Karpas-422 (cell line): ENCODE data around the gene KLHL2. TPM values are rescaled to one million over a fixed set of nuclear protein-coding genes. Genes with fewer than 3 reads are reported as not detected.
"Not testable (repeated sequence)": the region's sequence is repeated elsewhere in the genome, so short reads cannot be mapped to it uniquely, and the experiment has no call there.

ENCODE experiments used
- DNase-seq: peaks from one replicate; pipeline ENCODE4 v3.0.0-alpha.2; 2015
- H2AFZ ChIP-seq: fragments of 200-600 bp; sonication (generic); 2 replicates; pipeline ENCODE4 v1.6.1; 2014; ENCODE audit warnings: antibody characterized with exemption, low read length, mixed read lengths
- H3K27ac ChIP-seq: fragments of 200-600 bp; sonication (generic); 2 replicates; pipeline ENCODE4 v1.5.1; 2014; ENCODE audit warnings: mild to moderate bottlenecking, low read length, moderate library complexity
- H3K27me3 ChIP-seq: fragments of 200-600 bp; sonication (generic); 2 replicates; pipeline ENCODE4 v1.6.1; 2014; ENCODE audit warnings: low read length, mixed read lengths
- H3K36me3 ChIP-seq: fragments of 200-600 bp; sonication (generic); 2 replicates; pipeline ENCODE4 v1.6.1; 2014; ENCODE audit warnings: low read length, mixed read lengths; ENCODE audit not compliant: insufficient read depth
- H3K4me1 ChIP-seq: fragments of 200-600 bp; sonication (generic); 2 replicates; pipeline ENCODE4 v1.6.1; 2014; ENCODE audit warnings: mild to moderate bottlenecking, low read length, mixed read lengths
- H3K4me2 ChIP-seq: fragments of 200-600 bp; sonication (generic); 2 replicates; pipeline ENCODE4 v1.6.1; 2014; ENCODE audit warnings: low read length, low read depth, mild to moderate bottlenecking; ENCODE audit not compliant: poor library complexity, severe bottlenecking
- H3K4me3 ChIP-seq: fragments of 200-600 bp; sonication (generic); 2 replicates; pipeline ENCODE4 v1.5.1; 2014; ENCODE audit warnings: mild to moderate bottlenecking, antibody characterized with exemption, low read length, mixed read lengths
- H3K79me2 ChIP-seq: fragments of 200-600 bp; sonication (generic); 2 replicates; pipeline ENCODE4 v1.6.1; 2014; ENCODE audit warnings: mild to moderate bottlenecking, low read length, mixed read lengths
- H3K9ac ChIP-seq: fragments of 200-600 bp; sonication (generic); 2 replicates; pipeline ENCODE4 v1.6.0; 2014; ENCODE audit warnings: low read length
- H3K9me2 ChIP-seq: fragments of 200-600 bp; sonication (generic), shearing (Covaris generic); replicated peaks from 2 replicates; pipeline ENCODE4 v1.6.0; 2014; ENCODE audit warnings: mild to moderate bottlenecking, low read length, moderate library complexity; ENCODE audit not compliant: insufficient read depth
- H3K9me3 ChIP-seq: fragments of 300-700, 200-600 bp; sonication (generic); 2 replicates; pipeline ENCODE4 v1.6.1; 2014; ENCODE audit warnings: low read length, mixed read lengths
- H4K20me1 ChIP-seq: fragments of 200-600 bp; sonication (generic); 2 replicates; pipeline ENCODE4 v1.6.1; 2014; ENCODE audit warnings: mild to moderate bottlenecking, antibody characterized with exemption, low read length, low read depth; ENCODE audit not compliant: insufficient read depth
- total RNA-seq: library from RNA; depleted of rRNA; stranded (reverse); fragments of >200 nt; shearing (Covaris generic); gene quantifications from 2 replicates; pipeline ENCODE4 v1.2.3, GENCODE V29; 2014; ENCODE audit warnings: low replicate concordance

Gene KLHL2
- total RNA-seq, 1 experiment from 2014 or later = 31.5 TPM

DNA sequence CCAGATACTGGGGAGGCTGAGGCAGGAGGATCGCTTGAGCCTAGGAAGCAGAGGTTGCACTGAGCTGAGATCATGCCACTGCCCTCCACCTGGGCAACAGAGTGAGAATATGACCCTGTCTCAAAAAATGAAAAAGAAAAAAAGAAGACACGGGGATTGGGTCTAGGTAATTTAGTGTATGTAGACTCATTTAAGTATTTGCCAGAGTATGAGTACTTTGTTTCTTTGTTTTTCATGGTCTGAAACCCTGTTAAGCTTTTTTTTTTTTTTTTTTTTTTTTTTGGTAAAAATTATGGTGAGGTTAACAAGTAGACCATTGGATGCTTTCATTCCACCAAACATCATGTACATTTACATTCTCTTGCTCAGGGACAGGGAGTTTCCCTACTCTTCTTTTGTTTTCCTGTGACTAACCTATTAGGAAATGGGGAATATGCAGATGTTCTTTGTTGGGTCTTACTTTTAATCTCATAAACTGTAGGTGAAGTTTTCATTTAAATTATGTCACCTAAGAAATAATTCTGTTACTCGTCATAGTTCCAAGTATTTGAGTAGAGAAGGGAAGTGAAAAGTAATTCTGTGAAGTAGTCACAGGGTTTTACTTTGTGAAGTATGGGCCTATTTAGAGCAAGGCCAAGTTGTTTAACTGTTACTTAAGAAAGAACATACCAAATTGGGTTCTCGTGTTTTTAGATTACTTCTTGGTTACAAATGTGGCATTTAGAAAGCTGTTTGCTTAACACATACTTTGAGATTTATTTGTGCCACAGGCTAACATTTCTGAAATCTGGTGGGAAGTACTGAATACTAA is 25.5 kb downstream of the KLHL2 start:
- H3K9me2 ChIP-seq, H3K36me3 ChIP-seq, H3K27ac ChIP-seq, H3K4me2 ChIP-seq, H4K20me1 ChIP-seq, H3K27me3 ChIP-seq, H3K9me3 ChIP-seq, H3K4me3 ChIP-seq, H3K9ac ChIP-seq, H2AFZ ChIP-seq, DNase-seq: not testable (repeated sequence)
- H3K79me2 ChIP-seq = peaks cover 67% of the 10 kb centered on the region
- peaks cover 36% of the 10 kb centered on the region for H3K4me1 ChIP-seq

DNA sequence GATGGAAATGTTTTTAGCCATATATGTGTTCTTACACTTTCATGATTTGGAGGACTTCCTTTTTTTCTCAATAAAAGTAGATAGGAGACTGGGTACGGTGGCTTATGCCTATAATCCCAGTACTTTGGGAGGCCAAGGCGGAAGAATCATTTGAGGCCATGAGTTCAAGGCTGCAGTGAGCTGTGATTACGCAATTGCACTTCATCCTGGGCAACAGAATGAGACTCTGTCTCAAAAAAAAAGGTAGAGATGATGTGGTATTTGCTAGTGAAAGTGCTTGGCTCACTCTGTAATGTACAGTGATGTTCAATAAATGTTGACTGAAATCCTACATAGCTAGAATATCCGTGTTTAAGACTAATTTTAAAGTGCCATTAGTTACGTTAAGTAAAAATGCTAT is 27.4 kb downstream of the KLHL2 start:
- Histone ChIP-seq H3K27me3 (no peaks in the 10 kb centered on the region), H3K9ac (no peak overlapping the region), H3K9me3 (no peaks in the 10 kb centered on the region), H3K27ac (no peak overlapping the region), H3K79me2 (peaks cover 76% of the 10 kb centered on the region), H3K36me3 (peaks cover 12% of the 10 kb centered on the region), H2AFZ (no peak overlapping the region), H3K4me3 (no peak overlapping the region), H3K9me2 (no peaks in the 10 kb centered on the region), H3K4me1 (peaks cover 44% of the 10 kb centered on the region), H3K4me2 (no peak overlapping the region), H4K20me1 (no peaks in the 10 kb centered on the region)
- DNase-seq = no peak

DNA sequence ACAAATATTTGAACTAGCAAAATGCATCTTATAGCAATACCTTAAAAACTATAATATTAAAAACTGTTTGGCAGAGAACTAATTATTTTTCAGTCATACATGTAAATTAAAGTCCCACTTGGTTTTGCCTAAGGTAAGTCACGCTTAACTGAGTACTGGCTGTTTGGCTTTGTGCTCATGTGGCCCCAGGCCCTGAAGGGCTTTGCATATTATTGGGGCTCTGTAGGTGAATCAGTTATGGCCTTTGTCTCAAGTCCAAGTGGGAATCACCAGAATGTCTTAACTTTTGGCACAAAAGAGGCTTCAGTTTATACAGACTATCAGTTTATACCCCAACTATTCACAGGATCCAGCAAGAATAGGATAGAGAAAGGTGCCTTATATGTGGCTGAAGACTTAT is 29.5 kb downstream of the KLHL2 start:
- not testable (repeated sequence) for H3K4me3 ChIP-seq, H3K27me3 ChIP-seq, H3K9me3 ChIP-seq, H3K4me2 ChIP-seq, H2AFZ ChIP-seq, H3K9me2 ChIP-seq, H3K9ac ChIP-seq, H4K20me1 ChIP-seq, H3K27ac ChIP-seq, DNase-seq
- Histone ChIP-seq H3K79me2 (peaks cover 75% of the 10 kb centered on the region), H3K4me1 (peaks cover 44% of the 10 kb centered on the region), H3K36me3 (peaks cover 10% of the 10 kb centered on the region)

DNA sequence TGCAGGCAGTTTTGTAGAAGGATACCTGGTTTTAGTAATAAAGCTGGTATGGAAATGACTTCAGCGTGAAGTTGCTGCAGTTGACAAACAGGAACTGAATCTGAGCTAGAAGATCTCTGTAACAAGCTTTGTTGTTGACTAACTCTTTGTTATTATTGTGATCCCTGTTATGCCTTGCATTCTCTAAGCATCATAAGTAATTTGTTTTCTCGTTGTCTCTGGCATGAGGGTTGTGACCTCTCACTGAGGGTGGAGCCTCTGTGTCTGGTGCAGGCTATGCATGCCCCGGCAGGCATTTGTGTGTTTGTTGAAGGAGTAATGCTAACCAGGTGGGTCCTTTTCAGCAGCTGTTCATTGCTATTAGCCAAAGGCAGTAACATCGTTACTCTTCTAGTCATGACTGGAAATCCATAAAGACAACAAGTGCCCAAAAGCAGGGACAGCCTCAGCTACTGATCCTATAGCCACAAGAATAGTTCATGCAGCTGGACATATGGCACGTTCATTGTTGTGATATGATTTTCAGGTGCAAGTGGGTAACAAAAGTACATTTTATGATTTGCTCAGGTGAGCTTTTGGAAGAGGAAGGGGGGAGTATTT is 30.8 kb downstream of the KLHL2 start:
- H3K4me3 ChIP-seq, H3K9me3 ChIP-seq, H3K27ac ChIP-seq, H3K27me3 ChIP-seq, H4K20me1 ChIP-seq, H2AFZ ChIP-seq, H3K9ac ChIP-seq, H3K9me2 ChIP-seq: not testable (repeated sequence)
- peaks cover 80% of the 10 kb centered on the region for H3K79me2 ChIP-seq
- peaks cover 10% of the 10 kb centered on the region for H3K36me3 ChIP-seq
- peaks cover 37% of the 10 kb centered on the region for H3K4me1 ChIP-seq
- peak overlapping the region; percentile 1 for H3K4me2 ChIP-seq
- peak; percentile 60 for DNase-seq

DNA sequence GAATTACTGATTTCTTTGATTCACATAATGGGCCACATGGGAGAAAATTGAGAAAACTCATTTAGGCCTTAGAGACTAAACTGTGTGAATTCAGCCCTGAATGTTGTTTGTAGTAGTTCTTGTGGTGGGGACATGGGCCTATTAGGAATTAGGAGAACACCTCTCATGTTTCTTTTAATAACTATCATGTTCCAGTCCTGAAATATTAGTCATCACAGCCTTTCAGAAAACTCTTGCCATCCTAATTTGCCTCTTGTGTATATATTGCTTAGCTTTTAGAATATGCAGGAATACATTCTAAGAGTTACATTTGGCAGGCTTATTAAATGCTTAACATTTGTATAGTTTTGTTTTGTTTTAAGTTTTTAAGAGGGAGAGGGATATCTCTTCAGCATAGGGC is 33.4 kb downstream of the KLHL2 start:
- Histone ChIP-seq H3K79me2 (peaks cover 83% of the 10 kb centered on the region), H3K36me3 (peaks cover 10% of the 10 kb centered on the region), H3K4me1 (peaks cover 21% of the 10 kb centered on the region)
- not testable (repeated sequence) for DNase-seq, H3K27me3 ChIP-seq, H3K4me3 ChIP-seq, H3K4me2 ChIP-seq, H3K9me2 ChIP-seq, H4K20me1 ChIP-seq, H3K27ac ChIP-seq, H3K9me3 ChIP-seq, H3K9ac ChIP-seq, H2AFZ ChIP-seq

DNA sequence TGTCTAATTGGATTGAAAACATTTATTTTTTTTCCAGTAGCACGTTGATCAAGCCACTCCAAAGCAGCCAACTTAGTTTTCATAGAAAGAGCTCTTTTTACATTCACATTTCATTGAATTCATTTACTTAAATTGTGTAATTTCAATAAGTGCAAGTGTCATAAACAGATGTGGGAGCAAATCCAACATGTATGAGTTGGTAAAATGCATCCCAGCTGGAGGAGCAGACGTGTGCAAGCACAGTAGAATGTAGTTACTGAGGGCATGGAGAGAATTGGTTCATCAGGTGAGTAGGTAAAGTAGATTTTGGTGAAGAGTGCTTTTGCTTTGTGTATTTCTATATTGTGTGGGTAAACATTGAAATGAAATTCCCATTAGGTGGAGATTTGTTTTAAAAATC is 36.8 kb downstream of the KLHL2 start:
- not testable (repeated sequence) for H3K4me2 ChIP-seq, H2AFZ ChIP-seq, H3K36me3 ChIP-seq, H3K4me3 ChIP-seq, DNase-seq, H3K9me3 ChIP-seq, H4K20me1 ChIP-seq, H3K4me1 ChIP-seq, H3K9ac ChIP-seq, H3K27ac ChIP-seq, H3K27me3 ChIP-seq, H3K9me2 ChIP-seq
- peaks cover 92% of the 10 kb centered on the region for H3K79me2 ChIP-seq

DNA sequence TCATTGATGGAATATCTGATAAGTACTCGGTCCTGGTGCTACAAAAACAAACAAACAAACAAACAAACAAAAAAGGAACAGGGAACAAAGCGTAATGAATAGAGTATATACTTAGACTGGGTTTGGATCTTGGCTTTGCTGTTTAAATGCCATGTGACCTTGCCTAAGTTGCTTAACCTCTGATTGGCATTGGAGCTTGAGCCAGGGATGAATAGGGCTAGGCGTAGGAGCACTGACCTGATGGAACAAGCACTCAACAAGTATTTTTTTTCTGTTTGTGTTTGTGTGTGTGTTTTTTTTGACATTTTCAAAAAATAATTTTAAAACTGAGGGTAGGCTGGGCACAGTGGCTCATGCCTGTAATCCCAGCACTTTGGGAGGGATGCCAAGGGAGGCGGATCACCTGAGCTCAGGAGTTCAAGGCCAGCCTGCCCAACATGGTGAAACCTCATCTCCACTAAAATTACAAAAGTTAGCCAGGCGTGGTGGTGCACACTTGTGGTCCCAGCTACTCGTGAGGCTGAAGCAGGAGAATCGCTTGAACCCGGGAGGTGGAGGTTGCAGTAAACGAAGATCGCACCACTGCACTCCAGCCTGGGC is 37.3 kb downstream of the KLHL2 start:
- H3K4me2 ChIP-seq, H3K4me1 ChIP-seq, H3K9me3 ChIP-seq, H3K4me3 ChIP-seq, H4K20me1 ChIP-seq, H3K27me3 ChIP-seq, DNase-seq, H3K36me3 ChIP-seq, H3K27ac ChIP-seq, H2AFZ ChIP-seq, H3K9me2 ChIP-seq, H3K9ac ChIP-seq: not testable (repeated sequence)
- peaks cover 91% of the 10 kb centered on the region for H3K79me2 ChIP-seq

DNA sequence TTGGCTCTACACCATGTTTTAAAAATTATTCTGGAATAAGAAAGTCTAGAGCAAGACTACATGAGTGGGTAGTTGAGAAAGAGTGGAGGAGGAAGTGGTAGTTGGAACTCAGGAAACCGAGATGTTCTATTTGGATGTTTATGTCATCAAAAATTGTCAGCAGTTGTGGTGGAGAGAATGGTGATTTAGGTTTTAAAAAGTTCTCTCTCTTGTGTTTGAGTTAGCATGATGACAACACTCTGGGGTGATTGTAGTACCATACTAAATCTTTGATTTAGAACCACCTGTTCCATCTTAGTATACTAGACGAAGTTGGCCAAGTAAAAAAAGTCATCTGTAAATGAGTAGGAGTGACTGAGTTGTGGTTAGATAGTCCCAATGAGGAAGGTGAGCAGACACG is 40.7 kb downstream of the KLHL2 start:
- Histone ChIP-seq H3K9me3 (no peaks in the 10 kb centered on the region), H3K27me3 (no peaks in the 10 kb centered on the region), H3K4me1 (peaks cover 5% of the 10 kb centered on the region), H4K20me1 (no peaks in the 10 kb centered on the region), H3K4me3 (no peak overlapping the region), H3K4me2 (no peak overlapping the region), H2AFZ (no peak overlapping the region), H3K27ac (no peak overlapping the region), H3K36me3 (no peaks in the 10 kb centered on the region), H3K9me2 (no peaks in the 10 kb centered on the region), H3K79me2 (peaks cover 73% of the 10 kb centered on the region), H3K9ac (no peak overlapping the region)
- no peak for DNase-seq
